HL-60/S4 treated with phorbol 12-myristate 13-acetate at 8.2 ng/mL for 4 days and 3 days (cell line): ENCODE results near the gene NOL4L.

Source experiments
- in situ Hi-C: fragments of 300-500 bp; cut with MboI; formaldehyde crosslinking; loops from 2 replicates; pipeline ENCODE4 v1.15.0; 2022; ENCODE audit warnings: low sequenced_read_pairs

NOL4L gene

DNA sequence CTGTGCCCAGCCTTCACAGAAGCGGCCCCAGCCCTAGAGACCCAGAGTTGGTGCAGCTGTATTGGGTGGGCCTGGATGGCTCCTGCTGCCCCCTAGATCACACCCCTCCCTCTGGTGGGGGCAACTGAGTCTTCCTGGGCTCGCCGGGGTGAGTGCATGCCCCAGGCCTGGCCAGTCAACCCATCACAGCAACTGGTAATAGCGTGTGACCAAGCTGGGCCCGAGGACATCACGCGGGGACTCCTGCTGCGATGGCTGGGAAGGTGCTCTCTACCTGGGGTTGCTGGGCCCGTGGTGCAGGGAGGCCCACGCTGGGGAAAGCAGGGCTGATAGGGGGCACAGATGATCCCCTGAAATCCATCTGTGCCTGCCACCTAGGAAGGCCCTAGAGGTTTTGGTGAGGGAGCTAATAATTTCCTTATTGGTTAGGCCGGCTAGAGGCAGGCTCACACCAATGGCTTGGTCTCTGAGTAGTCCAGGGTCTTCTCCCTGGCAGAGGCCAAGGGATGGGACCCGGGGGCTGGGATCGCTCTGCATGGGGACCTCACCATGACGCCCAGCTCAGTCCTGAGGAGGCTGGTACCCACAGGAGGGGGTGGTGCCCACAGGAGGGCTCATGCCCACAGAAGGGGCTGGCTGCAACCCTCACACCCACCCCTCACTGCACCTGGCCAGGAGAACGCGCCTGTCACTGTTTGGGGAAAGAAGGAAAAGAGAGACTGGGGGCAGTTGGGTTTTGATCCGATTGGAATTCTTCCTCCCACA, 123.1 kb downstream of the NOL4L start:
- in situ Hi-C loops: no loop called here

GRCh38 chr20:32460683-32461320, 124.3 kb downstream of the NOL4L start:
- in situ Hi-C loops: no loop called here

DNA sequence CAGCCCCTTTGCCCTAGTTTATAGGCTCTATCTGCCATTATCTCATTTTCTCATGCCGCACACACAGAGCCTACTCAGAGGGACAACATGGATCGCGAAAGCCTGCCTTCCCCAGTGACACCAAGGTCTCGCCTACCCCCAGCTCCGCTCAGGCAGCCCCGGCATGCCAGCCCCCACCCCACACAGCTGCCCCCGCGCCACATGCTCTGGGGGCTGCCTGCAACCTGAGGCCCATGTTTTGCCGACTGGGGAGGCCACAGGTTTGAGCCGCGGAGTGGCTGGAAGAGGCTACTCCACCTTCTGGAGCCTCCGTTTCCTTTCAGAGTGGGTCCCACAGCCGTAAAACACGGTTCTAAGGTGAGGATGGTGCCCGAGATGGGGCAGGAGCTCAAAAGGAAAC, 124.9 kb downstream of the NOL4L start:
- in situ Hi-C loops: no loop called here

GRCh38 chr20:32458837-32459220, 126.3 kb downstream of the NOL4L start:
- in situ Hi-C loops: no loop called here

GRCh38 chr20:32458061-32458836, 126.9 kb downstream of the NOL4L start:
- in situ Hi-C loops: no loop called here

GRCh38 chr20:32457479-32457986, 127.6 kb downstream of the NOL4L start:
- in situ Hi-C loops: no loop called here

DNA sequence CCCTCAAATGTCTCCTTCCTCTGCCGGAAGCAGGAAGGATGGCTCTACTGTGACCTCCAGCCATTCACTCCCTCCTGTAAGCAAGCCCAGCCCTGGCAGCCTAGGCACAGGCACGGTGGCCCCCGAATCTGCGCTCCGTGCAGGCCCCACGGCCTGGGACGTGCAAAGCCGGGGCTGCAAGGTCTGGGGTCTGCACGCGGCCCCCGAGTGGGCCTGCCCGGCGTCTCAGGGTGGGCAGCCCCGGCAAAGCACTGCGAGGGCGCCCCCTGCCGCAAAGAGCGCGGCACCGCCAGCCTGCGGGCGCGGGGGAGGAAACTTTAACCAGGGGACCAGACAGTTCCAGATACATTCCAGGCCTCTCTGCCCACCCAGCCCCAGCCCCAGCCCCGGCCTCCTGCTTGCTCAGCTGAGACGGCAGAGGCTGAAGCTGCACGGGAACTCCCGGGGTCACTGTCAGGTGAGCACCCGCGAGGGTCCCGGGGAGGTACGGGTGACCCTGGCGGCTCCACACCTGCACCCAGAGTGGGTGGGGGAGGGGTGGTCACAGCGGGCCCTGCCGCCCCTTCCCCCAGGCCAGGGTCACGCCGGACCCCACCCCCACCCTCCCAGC, 128.2 kb downstream of the NOL4L start:
- in situ Hi-C loops: no loop called here

DNA sequence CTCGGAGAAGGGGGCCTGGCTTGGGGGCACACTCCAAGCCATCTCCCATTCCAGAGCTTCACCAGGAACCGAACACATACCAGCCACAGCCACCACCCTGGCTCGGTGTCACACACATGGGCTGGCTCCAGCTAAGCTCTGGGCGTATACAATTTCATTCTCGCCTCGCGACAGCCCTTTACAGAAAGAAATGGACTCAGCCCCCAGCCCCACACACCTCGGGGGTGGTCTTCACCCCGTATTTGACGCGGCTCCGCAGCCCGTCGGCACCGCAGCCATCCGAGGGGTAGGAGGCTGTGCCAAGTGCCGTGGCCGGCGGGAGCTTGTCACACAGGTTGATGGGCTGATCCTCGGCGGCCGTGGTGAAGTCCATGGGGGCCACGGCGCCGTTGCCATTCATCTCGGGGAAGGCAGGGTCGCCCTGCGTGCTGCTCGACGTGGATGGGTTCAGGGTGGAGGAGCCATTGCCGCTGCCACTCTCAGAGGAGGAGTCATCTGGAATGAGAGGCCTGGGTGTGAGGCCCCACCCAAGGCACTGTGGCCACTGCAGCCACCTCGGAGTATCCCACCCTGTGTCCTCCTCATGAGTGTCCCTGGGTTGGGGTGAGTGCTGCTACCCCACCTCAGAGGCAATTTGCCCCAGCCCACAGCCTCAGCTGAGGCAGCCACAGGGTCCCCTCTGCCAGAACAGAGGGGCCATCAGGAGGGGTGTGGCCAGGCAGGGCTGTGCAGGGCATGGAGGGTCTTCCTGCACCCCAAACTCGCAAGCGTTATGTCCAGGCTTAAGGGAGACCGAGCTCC, 129.0 kb downstream of the NOL4L start:
- in situ Hi-C loops: no loop called here

DNA sequence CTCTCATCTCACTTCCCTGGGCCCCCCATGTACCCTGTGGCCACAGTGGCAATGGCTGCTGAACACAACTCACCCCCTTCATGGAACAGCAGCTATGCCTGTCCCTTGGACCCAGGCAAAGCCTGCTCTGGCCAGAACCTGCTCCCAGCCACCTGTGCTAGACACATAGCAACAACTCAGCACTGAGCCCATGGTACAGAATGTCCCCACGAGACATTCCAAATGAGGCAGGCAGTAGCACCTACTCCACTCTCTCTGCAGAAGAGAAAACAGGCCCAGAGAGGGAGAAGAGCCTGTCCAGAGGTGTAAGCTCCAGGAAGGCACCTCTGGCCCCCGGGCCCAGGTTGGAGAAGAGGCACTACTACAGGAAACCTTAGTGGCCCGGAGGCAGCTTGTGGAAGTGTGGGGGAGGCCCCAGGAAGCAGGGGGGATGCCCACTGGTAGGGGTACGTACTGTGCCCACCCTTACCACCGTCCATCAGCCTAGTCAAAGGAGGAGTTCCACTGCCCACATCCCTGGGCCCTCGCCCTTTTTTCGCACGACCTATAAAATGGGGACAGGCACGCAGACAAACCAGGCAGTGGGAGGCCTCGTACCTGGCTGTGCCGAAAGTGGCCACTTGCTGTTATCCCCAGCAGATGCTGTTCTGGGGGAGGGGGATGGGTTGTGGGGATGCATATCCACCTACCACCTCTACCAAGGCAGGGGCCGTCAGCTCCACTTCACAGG, 129.8 kb downstream of the NOL4L start:
- in situ Hi-C loops: no loop called here

GRCh38 chr20:32454164-32455145, 130.7 kb downstream of the NOL4L start:
- in situ Hi-C loops: no loop called here

- in situ Hi-C loops: no loop called here
Observed at GRCh38 chr20:32453467-32454163, 131.5 kb downstream of the NOL4L start.

GRCh38 chr20:32452776-32453466, 132.2 kb downstream of the NOL4L start:
- in situ Hi-C loops: no loop called here

GRCh38 chr20:32451682-32452461, 133.3 kb downstream of the NOL4L start:
- in situ Hi-C loops: no loop called here

GRCh38 chr20:32451340-32451681, 133.8 kb downstream of the NOL4L start:
- in situ Hi-C loops: no loop called here

GRCh38 chr20:32450484-32451061, 134.6 kb downstream of the NOL4L start:
- in situ Hi-C loops: no loop called here

DNA sequence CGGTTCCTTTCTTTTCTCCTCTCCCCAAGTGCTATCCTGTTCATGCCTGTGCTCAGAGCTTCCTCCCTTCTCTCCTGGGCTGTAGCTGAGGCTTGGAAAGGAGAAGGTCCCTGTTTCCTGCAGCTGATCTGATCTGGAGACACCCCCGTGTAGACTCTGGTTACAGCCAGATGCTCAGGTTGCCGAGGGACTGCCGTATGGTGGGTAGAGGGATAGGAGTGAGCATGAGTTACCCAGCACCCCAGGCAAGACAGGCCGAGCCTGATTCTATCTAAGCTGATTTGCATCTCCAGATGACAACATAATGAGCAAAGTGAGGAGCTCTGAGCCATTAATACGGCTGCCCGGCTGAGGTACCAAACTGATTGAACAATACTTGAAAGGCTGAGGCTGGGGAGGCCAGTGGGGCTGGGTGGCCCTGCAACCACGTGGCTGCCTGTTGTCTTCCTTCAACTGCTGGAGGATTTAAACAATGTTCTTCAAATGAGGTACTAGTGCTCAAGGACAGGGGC, 135.2 kb downstream of the NOL4L start:
- in situ Hi-C loops: no loop called here
